Body of pancreas (tissue), 4 donors: ENCODE data around the gene SLC19A2. TPM values are rescaled to one million over a fixed set of nuclear protein-coding genes. Genes with fewer than 3 reads are reported as not detected.

Experiments
- ATAC-seq: fragments of 150-250 bp; one replicate; pipeline ENCODE4 v1.9.1; 2016
- DNase-seq, 4 donors: peaks; one replicate each; pipeline ENCODE4 v3.0.0-alpha.2; 2019
- H3K27ac ChIP-seq, 4 donors: fragments of 200-600 bp; sonication (generic); 1 replicate in 3 of 4; 2 replicates in 1 of 4; pipeline versions ENCODE4 v1.5.1 to v1.6.1; 2016 to 2019; ENCODE audit warnings: mild to moderate bottlenecking in 1 of 4, mixed read lengths in 1 of 4, moderate library complexity in 1 of 4
- H3K27me3 ChIP-seq, 2 donors: fragments of 200-600 bp; sonication (generic); one replicate each; pipeline ENCODE4 v1.6.0; 2016; ENCODE audit warnings: mild to moderate bottlenecking in 1 of 2
- H3K36me3 ChIP-seq, 2 donors: fragments of 200-600 bp; sonication (generic); replicated peaks in 1 of 2; 2 replicates each; pipeline ENCODE4 v1.5.1; 2016; ENCODE audit warnings: low read depth in 2 of 2; ENCODE audit not compliant: insufficient read depth in 1 of 2
- H3K4me1 ChIP-seq: fragments of 200-600 bp; sonication (generic); one replicate; pipeline ENCODE4 v1.6.0; 2016
- H3K4me3 ChIP-seq, 2 donors: fragments of 200-600 bp; sonication (generic); 1 replicate in 1 of 2; 2 replicates in 1 of 2; pipeline ENCODE4 v1.5.1; 2016 to 2019
- H3K9me3 ChIP-seq, 3 donors: fragments of 200-600 bp; sonication (generic); 1 replicate in 2 of 3; 2 replicates in 1 of 3; pipeline ENCODE4 v1.5.1; 2016
- CTCF ChIP-seq, 7 experiments: fragments of 450-650 bp in 4 of 7; fragments of 200-600 bp in 3 of 7; sonication (generic) in 3 of 7; IDR thresholded peaks; one replicate each; pipeline ENCODE4 v1.5.1; 2016 to 2019; ENCODE audit warnings: antibody characterized with exemption in 7 of 7
- POLR2A ChIP-seq, 3 donors: fragments of 450-650 bp; IDR thresholded peaks; one replicate each; pipeline ENCODE4 v1.6.1; 2016; ENCODE audit warnings: antibody characterized with exemption in 3 of 3, mild to moderate bottlenecking in 2 of 3
- WGBS, 2 donors: methylation state at CpG; one replicate each; pipeline ENCODE4 v1.1.5; 2017; 5-methylcytosine and 5-hydroxymethylcytosine counted together
- intact Hi-C: fragments of 100-400 bp; cut with DNase I; formaldehyde crosslinking; loops from one replicate; pipeline ENCODE4 v1.15.1; 2023
- total RNA-seq, 2 donors: library from RNA; depleted of rRNA; stranded (reverse); fragments of >200 nt; gene quantifications; one replicate each; pipeline ENCODE4 v1.1.0, GENCODE V29; 2016

SLC19A2 gene
- total RNA-seq, 2 donors from 2014 or later, result 15.0 to 18.1 TPM

GRCh38 chr1:169484101-169484500 is 1.6 kb downstream of the SLC19A2 start:
- peak overlapping the region in 1 of 2 donors; percentile 48 for H3K4me3 ChIP-seq
- no peak for TF ChIP-seq POLR2A (IDR thresholded peaks at IDR 0.05)
- TF ChIP-seq CTCF (IDR thresholded peaks at IDR 0.05), result no peak
- ATAC-seq, result no peak
- 11 to 17% methylated on average over 4 of the region's 4 CpGs for WGBS, 2 donors
- H3K27ac ChIP-seq, result peak overlapping the region; percentile 97 to 99 (median 98)
- H3K27me3 ChIP-seq, result no peaks in the 10 kb centered on the region
- DNase-seq, result no peak
- peaks cover 68% of the 10 kb centered on the region for H3K4me1 ChIP-seq
- intact Hi-C loops, result no loop called here
- H3K36me3 ChIP-seq, result no peaks in the 10 kb centered on the region
- H3K9me3 ChIP-seq, result no peaks in the 10 kb centered on the region

- Histone ChIP-seq H3K9me3 (no peaks in the 10 kb centered on the region), H3K4me3 (no peak overlapping the region), H3K4me1 (peaks cover 69% of the 10 kb centered on the region), H3K36me3 (no peaks in the 10 kb centered on the region), H3K27me3 (no peaks in the 10 kb centered on the region), H3K27ac (peak overlapping the region; percentile 57 to 99 (median 98))
- peak; percentile 31 for ATAC-seq
- TF ChIP-seq CTCF (IDR thresholded peaks at IDR 0.05) (no peak), POLR2A (IDR thresholded peaks at IDR 0.05) (peak; percentile 39 to 73 (median 66))
- intact Hi-C loops, result no loop called here
- 16 to 18% methylated on average over 5 of the region's 5 CpGs for WGBS, 2 donors
- peak; percentile 45 to 74 (median 70) for DNase-seq
Observed at GRCh38 chr1:169483500-169483966, 2.2 kb downstream of the SLC19A2 start.

GRCh38 chr1:169479363-169480066 is 6.2 kb downstream of the SLC19A2 start:
- no peaks in the 10 kb centered on the region for H3K9me3 ChIP-seq
- WGBS, 2 donors, result 62% methylated on average over 1 of the region's 1 CpG
- peaks cover 0 to 9% of the 10 kb centered on the region in 2 donors for H3K36me3 ChIP-seq
- H3K27ac ChIP-seq, result no peak overlapping the region
- peaks cover 45% of the 10 kb centered on the region for H3K4me1 ChIP-seq
- DNase-seq (no peak), ATAC-seq (no peak)
- intact Hi-C loops, result no loop called here
- TF ChIP-seq CTCF (IDR thresholded peaks at IDR 0.05), result no peak
- no peak for TF ChIP-seq POLR2A (IDR thresholded peaks at IDR 0.05)
- H3K4me3 ChIP-seq, result no peak overlapping the region
- no peaks in the 10 kb centered on the region for H3K27me3 ChIP-seq

GRCh38 chr1:169478094-169478672 is 7.6 kb downstream of the SLC19A2 start:
- 85 to 96% methylated on average over 5 of the region's 5 CpGs for WGBS, 2 donors
- intact Hi-C loops, result no loop called here
- no peak for TF ChIP-seq CTCF (IDR thresholded peaks at IDR 0.05)
- H3K4me3 ChIP-seq, result no peak overlapping the region
- H3K36me3 ChIP-seq, result peaks cover 0 to 9% of the 10 kb centered on the region in 2 donors
- H3K27ac ChIP-seq, result no peak overlapping the region
- ATAC-seq, result no peak
- peaks cover 33% of the 10 kb centered on the region for H3K4me1 ChIP-seq
- no peak for DNase-seq
- no peaks in the 10 kb centered on the region for H3K9me3 ChIP-seq
- no peaks in the 10 kb centered on the region for H3K27me3 ChIP-seq
